Activated T-helper 2 cell treated with anti-CD3 and anti-CD28 coated beads, Interferon-gamma antibody, Interleukin-2, Interleukin-4, amounts not matched to agents 10 μg/mL and 5 μg/mL and 100 μg/mL, durations not matched to agents 14 hours and 24 hours and 36 hours (primary cell): ENCODE data around the gene ANKRD35. TPM values are rescaled to one million over a fixed set of nuclear protein-coding genes. Genes with fewer than 3 reads are reported as not detected.

ENCODE experiments used
- DNase-seq: peaks from one replicate; pipeline ENCODE4 v3.0.0; 2021; ENCODE audit warnings: low spot score
- H3K27ac Mint-ChIP-seq: one replicate; pipeline ENCODE4 v1.8.0; 2021; ENCODE audit warnings: mixed read lengths
- H3K27me3 Mint-ChIP-seq: one replicate; pipeline ENCODE4 v1.8.0; 2021; ENCODE audit warnings: low read depth, mixed read lengths
- H3K36me3 Mint-ChIP-seq: one replicate; pipeline ENCODE4 v1.8.0; 2021; ENCODE audit warnings: low read depth, mixed read lengths
- H3K4me1 Mint-ChIP-seq: one replicate; pipeline ENCODE4 v1.8.0; 2021; ENCODE audit warnings: low read depth, mixed read lengths
- H3K4me3 Mint-ChIP-seq: one replicate; pipeline ENCODE4 v1.8.0; 2021; ENCODE audit warnings: low read depth, mild to moderate bottlenecking, moderate library complexity, mixed read lengths
- H3K9me3 Mint-ChIP-seq: one replicate; pipeline ENCODE4 v1.8.0; 2021; ENCODE audit warnings: mixed read lengths
- intact Hi-C: fragments of 100-400 bp; cut with micrococcal nuclease; formaldehyde crosslinking; loops from one replicate; pipeline ENCODE4 v1.15.1; 2023
- total RNA-seq: library from RNA; stranded (reverse); gene quantifications from 2 replicates; pipeline ENCODE4 v1.2.3, GENCODE V29; 2022

The ANKRD35 gene
- total RNA-seq, 1 donor from 2014 or later = 0.23 TPM

GRCh38 chr1:145891587-145892485 is 6.2 kb upstream of the ANKRD35 start:
- H3K4me3 Mint-ChIP-seq = no peak overlapping the region
- H3K9me3 Mint-ChIP-seq = no peaks in the 10 kb centered on the region
- no peaks in the 10 kb centered on the region for H3K36me3 Mint-ChIP-seq
- intact Hi-C loops = loop anchor here (1.0 to 2.0 kb wide), 3 partner anchors 18 to 121 kb away; partner anchors contain the start of gene ITGA10
- peaks cover 2% of the 10 kb centered on the region for H3K27me3 Mint-ChIP-seq
- H3K27ac Mint-ChIP-seq = no peak overlapping the region
- peak; percentile 22 for DNase-seq
- H3K4me1 Mint-ChIP-seq = peaks cover under 1% of the 10 kb centered on the region

- intact Hi-C loops = loop anchor here (1.0 kb wide), 1 partner anchor 19 kb away; the partner anchor contains the start of gene ITGA10
- Mint-ChIP-seq H3K36me3 (no peaks in the 10 kb centered on the region), H3K27me3 (peaks cover 2% of the 10 kb centered on the region), H3K4me1 (peaks cover 5% of the 10 kb centered on the region), H3K9me3 (no peaks in the 10 kb centered on the region), H3K27ac (no peak overlapping the region), H3K4me3 (no peak overlapping the region)
- no peak for DNase-seq
These were observed 5.5 kb upstream of the ANKRD35 start for GRCh38 chr1:145891143-145891542.

DNA sequence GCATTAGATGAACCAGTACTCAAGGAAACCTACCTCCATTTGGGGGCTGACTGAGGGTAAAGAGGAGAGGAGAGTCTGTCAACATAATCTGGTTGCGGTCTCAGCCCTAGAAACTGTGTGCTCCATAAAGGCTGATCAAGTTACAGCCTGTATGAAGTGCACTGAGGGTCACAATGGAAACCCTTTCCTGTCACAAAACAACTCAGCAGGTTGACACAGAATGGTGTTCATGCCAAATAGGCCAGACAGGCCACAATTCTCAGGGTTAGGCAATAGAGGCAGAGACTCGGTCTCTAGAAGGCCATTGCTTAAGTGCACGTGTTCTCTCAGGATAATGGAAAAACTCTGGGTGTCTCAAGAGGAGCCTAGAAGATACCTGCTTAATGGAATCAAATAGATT is 4.1 kb upstream of the ANKRD35 start:
- Mint-ChIP-seq H3K27me3 (peaks cover 10% of the 10 kb centered on the region), H3K4me1 (peaks cover 14% of the 10 kb centered on the region), H3K4me3 (no peak overlapping the region), H3K36me3 (no peaks in the 10 kb centered on the region), H3K9me3 (no peaks in the 10 kb centered on the region), H3K27ac (no peak overlapping the region)
- intact Hi-C loops = no loop called here
- DNase-seq = no peak

GRCh38 chr1:145887631-145888030 is 2.0 kb upstream of the ANKRD35 start:
- Mint-ChIP-seq H3K27ac (no peak overlapping the region), H3K4me3 (no peak overlapping the region), H3K4me1 (peaks cover 15% of the 10 kb centered on the region), H3K36me3 (no peaks in the 10 kb centered on the region), H3K9me3 (no peaks in the 10 kb centered on the region), H3K27me3 (peaks cover 25% of the 10 kb centered on the region)
- DNase-seq = no peak
- intact Hi-C loops = no loop called here

DNA sequence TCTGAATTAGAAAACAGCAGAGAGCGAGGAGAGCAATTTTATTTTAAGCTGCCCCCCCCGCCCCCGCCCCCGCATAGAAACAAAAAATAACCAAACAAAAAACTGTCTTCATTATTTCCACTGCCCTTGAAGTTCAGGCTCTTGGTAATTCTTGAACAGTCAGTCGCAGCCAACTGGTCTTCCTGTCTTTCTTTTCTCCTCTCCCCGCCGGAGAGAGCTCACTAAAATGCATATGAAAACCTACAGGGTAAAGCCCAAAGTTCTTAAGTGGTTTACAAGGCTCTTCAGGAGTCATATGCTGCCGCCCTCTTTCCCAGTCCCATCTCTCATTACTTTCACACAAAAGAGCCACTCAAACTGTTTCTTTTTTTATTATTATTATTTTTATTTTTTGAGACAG is 1.1 kb upstream of the ANKRD35 start:
- Mint-ChIP-seq H3K27ac (no peak overlapping the region), H3K9me3 (no peaks in the 10 kb centered on the region)
- intact Hi-C loops = no loop called here

GRCh38 chr1:145886390-145886789 is 724 bp upstream of the ANKRD35 start:
- Mint-ChIP-seq H3K4me1 (peaks cover 15% of the 10 kb centered on the region), H3K36me3 (no peaks in the 10 kb centered on the region), H3K4me3 (peak overlapping the region; percentile 79), H3K9me3 (no peaks in the 10 kb centered on the region), H3K27ac (no peak overlapping the region), H3K27me3 (peaks cover 27% of the 10 kb centered on the region)
- intact Hi-C loops = no loop called here
- DNase-seq = no peak

More for the DNA sequence above, 1.1 kb upstream of the ANKRD35 start:
- Mint-ChIP-seq H3K4me3 (peak overlapping the region; percentile 53), H3K27me3 (peaks cover 26% of the 10 kb centered on the region), H3K36me3 (no peaks in the 10 kb centered on the region), H3K4me1 (peaks cover 15% of the 10 kb centered on the region)
- DNase-seq = no peak

GRCh38 chr1:145884675-145885074 is 991 bp downstream of the ANKRD35 start:
- H3K27me3 Mint-ChIP-seq = peaks cover 34% of the 10 kb centered on the region
- no peaks in the 10 kb centered on the region for H3K36me3 Mint-ChIP-seq
- no peak for DNase-seq
- H3K27ac Mint-ChIP-seq = no peak overlapping the region
- peaks cover 15% of the 10 kb centered on the region for H3K4me1 Mint-ChIP-seq
- intact Hi-C loops = no loop called here
- peak overlapping the region; percentile 79 for H3K4me3 Mint-ChIP-seq
- no peaks in the 10 kb centered on the region for H3K9me3 Mint-ChIP-seq

GRCh38 chr1:145879775-145880174 is 5.9 kb downstream of the ANKRD35 start:
- Mint-ChIP-seq H3K27me3 (peaks cover 38% of the 10 kb centered on the region), H3K9me3 (no peaks in the 10 kb centered on the region), H3K4me3 (no peak overlapping the region), H3K27ac (no peak overlapping the region), H3K36me3 (no peaks in the 10 kb centered on the region), H3K4me1 (peaks cover 5% of the 10 kb centered on the region)
- intact Hi-C loops = no loop called here
- DNase-seq = no peak

DNA sequence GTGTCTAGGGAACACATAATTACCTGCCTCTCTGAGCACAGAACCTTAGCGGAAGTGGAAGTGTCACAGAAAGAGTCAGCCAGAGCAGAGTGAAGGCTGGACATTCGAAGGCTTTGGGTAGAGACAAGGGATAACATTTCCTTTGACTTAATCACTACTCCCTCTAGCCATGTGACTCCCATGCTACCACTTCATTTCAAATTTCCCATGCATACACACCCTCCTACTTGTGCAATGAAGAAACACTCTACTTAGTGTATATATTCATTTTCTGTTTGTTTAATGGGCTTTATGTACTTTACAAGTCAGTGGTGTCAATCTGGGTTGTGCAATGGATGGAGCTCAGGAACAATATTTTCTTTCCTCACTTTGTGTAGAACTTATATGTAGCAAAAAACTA is 6.9 kb downstream of the ANKRD35 start:
- Mint-ChIP-seq H3K4me3 (no peak overlapping the region), H3K27ac (no peak overlapping the region), H3K36me3 (no peaks in the 10 kb centered on the region), H3K27me3 (peaks cover 34% of the 10 kb centered on the region), H3K4me1 (peaks cover 4% of the 10 kb centered on the region), H3K9me3 (no peaks in the 10 kb centered on the region)
- intact Hi-C loops = no loop called here
- no peak for DNase-seq

DNA sequence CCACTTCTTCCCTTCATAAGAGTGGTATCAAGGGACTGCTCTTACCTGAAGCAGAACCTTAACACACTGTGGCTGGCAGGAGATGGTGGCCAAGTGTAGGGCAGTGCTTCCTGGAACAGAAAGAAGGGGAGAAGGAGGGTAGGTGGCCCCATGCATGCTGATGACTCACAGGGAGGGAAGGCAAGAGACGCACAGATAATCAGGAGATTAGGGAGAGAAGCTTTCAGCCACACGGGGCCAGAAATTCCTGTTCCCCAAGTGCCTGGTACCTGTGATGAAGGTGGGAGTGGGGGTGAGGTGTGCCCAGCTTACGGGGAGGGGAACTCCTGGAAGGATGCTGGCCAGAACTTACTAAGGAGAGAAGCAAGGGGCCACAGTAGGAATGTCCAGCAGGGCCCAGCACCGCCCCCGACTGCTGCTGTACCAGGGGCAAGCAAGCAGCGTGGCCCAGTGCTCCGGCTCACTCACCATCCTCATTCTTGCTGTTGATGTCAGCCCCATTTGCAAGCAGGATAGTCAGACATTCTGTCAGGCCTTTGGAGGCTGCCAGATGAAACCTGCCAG is 7.7 kb downstream of the ANKRD35 start:
- Mint-ChIP-seq H3K36me3 (no peaks in the 10 kb centered on the region), H3K4me3 (no peak overlapping the region), H3K9me3 (no peaks in the 10 kb centered on the region), H3K4me1 (peaks cover 5% of the 10 kb centered on the region), H3K27me3 (peaks cover 34% of the 10 kb centered on the region), H3K27ac (no peak overlapping the region)
- no peak for DNase-seq
- intact Hi-C loops = no loop called here

DNA sequence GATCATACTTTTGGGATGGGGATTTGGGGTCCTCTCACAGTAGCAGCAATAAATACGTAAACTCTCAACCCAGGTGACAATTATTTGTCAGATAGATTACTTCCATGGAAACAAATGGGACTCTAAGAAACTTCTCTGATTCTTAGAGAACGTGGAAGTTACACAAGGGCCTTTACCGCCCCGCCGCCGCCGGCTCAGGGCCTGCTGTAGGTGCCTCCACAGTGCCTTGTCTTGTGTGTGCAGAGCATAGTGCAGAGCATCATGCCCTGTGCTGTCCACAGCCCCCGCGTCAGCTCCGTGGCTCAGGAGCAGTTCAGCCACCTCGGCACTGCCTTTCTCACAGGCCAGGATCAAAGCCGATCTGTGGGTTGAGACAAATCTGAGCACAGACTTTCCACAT is 11.0 kb downstream of the ANKRD35 start:
- DNase-seq = no peak
- no peak overlapping the region for H3K4me3 Mint-ChIP-seq
- H3K36me3 Mint-ChIP-seq = no peaks in the 10 kb centered on the region
- no peaks in the 10 kb centered on the region for H3K9me3 Mint-ChIP-seq
- H3K4me1 Mint-ChIP-seq = peaks cover 20% of the 10 kb centered on the region
- H3K27ac Mint-ChIP-seq = no peak overlapping the region
- H3K27me3 Mint-ChIP-seq = peaks cover 40% of the 10 kb centered on the region
- intact Hi-C loops = no loop called here

DNA sequence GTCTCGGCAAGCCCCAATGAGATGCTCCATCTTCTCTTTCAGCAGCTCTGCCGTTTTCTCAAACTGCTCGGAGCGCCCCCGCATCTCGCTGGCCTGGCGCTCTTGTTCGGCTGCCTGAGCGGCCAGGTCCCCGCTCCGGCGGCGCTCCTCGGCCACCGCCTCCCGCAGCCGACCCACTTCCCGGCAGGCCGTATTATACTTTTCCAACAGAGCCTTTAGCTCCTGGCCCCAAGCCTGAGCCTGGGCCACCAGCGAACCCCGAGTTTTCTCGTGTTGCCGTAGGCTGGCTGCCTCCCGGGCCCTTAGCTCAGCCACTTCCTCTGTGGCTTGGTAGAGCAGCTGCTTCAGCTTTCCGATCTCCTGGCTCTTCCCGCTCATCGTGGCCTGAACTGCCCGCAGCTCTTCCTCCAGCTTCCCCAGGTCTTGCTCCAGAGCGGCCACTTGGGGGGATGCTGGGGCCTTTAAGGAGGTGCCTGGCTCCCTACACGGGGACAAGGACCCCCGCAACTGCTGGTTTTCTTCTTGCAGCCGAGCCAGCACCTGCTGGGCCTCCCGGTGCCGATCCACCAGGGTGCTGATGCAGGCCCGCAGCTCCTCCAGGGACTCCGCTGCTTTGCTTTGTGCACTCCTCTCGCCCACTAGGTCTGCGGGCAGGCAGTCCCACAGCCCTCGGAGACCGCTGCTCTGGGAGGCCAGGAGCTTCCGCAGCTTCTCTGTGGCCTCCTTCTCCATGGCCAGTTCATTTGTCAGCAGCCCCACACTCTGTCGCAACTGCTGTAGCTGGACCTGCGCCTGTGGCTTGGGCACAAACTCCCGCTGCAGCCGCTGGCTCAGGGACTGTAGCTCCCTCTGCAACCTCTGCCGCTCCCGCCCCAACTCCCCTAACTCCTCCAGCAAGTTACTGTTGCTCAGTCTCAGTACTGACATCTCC is 13.4 kb downstream of the ANKRD35 start:
- Mint-ChIP-seq H3K4me1 (peaks cover 17% of the 10 kb centered on the region), H3K9me3 (no peaks in the 10 kb centered on the region)
- intact Hi-C loops = no loop called here

More for the DNA sequence above, 13.4 kb downstream of the ANKRD35 start:
- Mint-ChIP-seq H3K4me3 (peak overlapping the region; percentile 76), H3K27me3 (peaks cover 41% of the 10 kb centered on the region), H3K27ac (peak overlapping the region; percentile 53), H3K36me3 (no peaks in the 10 kb centered on the region)
- DNase-seq = no peak
